HL-60/S4 treated with retinoic acid at 250 ng/mL for 4 days and 3 days (cell line): ENCODE data around the gene TGFB3.
"Not testable (repeated sequence)": the region's sequence is repeated elsewhere in the genome, so short reads cannot be mapped to it uniquely, and the experiment has no call there.

ENCODE experiments used
- in situ Hi-C: fragments of 300-500 bp; cut with MboI; formaldehyde crosslinking; loops from 2 replicates; pipeline ENCODE4 v1.7.0; 2022; ENCODE audit warnings: low sequenced_read_pairs

TGFB3 gene

GRCh38 chr14:75981426-75982265 lies at the start of gene TGFB3:
TGFB3 (minus strand) TSS chr14:75981995; CDS start chr14:75980893, 1,102 bp downstream.
- in situ Hi-C loops = loop anchor here (25.0 kb wide), 1 partner anchor 269 kb away; no protein-coding TSS in a partner anchor

GRCh38 chr14:76024211-76024907 lies 42.6 kb upstream of the TGFB3 start:
- in situ Hi-C loops = no loop called here

DNA sequence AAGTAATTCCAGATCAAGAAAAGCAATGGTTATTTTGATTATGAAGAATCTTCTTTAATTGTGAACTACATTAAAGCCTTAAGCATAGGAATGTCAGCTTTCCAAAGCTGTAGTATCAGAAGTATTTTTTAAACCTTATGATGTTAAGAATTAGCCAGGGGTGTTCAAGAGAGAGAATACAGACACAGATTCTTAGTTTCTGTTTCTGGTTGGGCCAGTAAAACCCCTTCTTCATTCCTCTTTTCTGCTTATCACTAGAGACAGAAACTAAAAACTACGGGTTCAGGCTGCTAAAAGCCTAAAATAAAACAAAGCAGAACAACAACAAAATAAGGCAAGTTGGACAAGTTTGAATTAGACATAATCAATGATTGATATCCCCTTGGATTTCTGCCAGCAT lies 42.0 kb upstream of the TGFB3 start:
- in situ Hi-C loops = no loop called here

GRCh38 chr14:76022991-76023390 lies 41.2 kb upstream of the TGFB3 start:
- in situ Hi-C loops = no loop called here

- in situ Hi-C loops = no loop called here
Measured at GRCh38 chr14:76019676-76020075, 37.9 kb upstream of the TGFB3 start.

- in situ Hi-C loops = no loop called here
Measured at GRCh38 chr14:76015668-76016067, 33.9 kb upstream of the TGFB3 start.

- in situ Hi-C loops = no loop called here
Measured at GRCh38 chr14:76015191-76015590, 33.4 kb upstream of the TGFB3 start.

- in situ Hi-C loops = no loop called here
Measured at GRCh38 chr14:76012354-76012753, 30.6 kb upstream of the TGFB3 start.

GRCh38 chr14:76011930-76012329 lies 30.1 kb upstream of the TGFB3 start:
- in situ Hi-C loops = no loop called here

- in situ Hi-C loops = not testable (repeated sequence)
Measured at GRCh38 chr14:76009627-76010026, 27.8 kb upstream of the TGFB3 start.

- in situ Hi-C loops = no loop called here
Measured at GRCh38 chr14:76007852-76008251, 26.1 kb upstream of the TGFB3 start.

- in situ Hi-C loops = no loop called here
Measured at GRCh38 chr14:76007379-76007778, 25.6 kb upstream of the TGFB3 start.

DNA sequence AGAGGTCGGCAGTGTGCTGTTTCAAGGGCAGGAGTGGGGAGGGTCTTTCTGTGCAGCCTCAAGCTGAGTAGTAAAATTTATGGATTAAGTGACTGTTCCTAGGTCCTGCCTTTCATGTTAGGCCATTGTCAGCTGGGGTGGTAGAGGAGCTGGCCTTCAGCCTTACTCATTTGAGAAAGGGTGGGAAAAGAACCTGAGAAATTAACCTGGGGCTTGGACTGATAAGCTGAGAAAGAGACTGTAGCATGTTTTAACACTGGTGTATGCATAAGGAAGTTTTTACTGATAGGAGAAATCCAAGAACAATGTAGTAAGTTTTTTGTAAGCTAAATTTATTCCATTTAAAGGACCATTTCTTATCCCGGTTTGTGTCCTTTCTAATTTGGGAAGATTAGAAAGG lies 24.5 kb upstream of the TGFB3 start:
- in situ Hi-C loops = no loop called here

DNA sequence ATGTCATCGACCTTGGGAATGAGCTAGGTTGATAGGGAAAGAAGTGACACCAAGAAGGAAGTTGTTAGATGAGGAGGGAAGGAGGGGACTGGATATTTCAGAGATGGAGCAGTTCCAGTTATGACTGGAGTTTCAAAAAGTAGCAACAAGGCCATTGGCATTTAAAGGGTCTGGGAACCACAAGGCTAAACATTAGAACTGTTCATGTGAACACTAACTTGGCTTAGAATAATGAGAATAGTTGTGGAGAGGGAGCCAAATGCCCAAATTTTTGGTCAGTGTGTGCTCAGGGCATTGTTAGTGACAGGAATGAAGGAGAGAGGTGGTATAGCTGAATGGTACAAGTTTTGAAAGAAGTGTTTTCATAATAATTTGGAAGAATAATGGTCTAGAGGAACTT lies 20.6 kb upstream of the TGFB3 start:
- in situ Hi-C loops = no loop called here

DNA sequence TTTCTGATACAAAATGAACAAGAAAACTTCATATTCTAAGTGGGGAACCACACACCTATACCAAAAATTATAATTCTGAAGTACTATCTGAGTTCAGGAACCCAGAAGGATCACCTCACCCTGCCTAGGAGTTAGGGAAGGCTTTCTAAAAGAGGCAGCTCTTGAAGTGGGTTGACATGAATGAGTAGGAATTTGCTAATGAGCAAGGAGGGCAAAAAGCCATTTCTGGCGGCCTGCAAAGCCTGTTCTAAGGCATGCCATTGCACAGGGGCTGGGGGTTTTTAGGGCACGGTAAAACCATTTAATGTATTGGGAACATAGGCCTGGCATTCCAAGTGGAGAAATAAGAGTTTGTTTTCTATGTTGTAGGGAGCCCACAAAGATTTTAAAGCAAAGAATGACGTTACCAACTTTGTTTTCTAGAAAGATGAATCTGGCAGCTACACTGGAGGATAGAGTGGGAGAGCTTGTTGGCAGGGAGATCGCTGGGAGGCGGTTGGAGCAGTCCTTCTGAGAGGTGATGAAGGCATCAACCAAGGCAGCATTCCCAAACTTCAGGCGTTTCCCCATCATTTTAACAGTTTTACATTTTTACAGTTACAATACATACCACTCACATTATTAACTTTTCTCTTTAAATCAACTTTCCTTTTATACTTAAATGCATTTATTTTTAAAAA lies 17.9 kb upstream of the TGFB3 start:
- in situ Hi-C loops = loop anchor here (25.0 kb wide), 1 partner anchor 287 kb away; no protein-coding TSS in a partner anchor

- in situ Hi-C loops = loop anchor here (25.0 kb wide), 1 partner anchor 284 kb away; no protein-coding TSS in a partner anchor
Measured at GRCh38 chr14:75996488-75996887, 14.7 kb upstream of the TGFB3 start.

DNA sequence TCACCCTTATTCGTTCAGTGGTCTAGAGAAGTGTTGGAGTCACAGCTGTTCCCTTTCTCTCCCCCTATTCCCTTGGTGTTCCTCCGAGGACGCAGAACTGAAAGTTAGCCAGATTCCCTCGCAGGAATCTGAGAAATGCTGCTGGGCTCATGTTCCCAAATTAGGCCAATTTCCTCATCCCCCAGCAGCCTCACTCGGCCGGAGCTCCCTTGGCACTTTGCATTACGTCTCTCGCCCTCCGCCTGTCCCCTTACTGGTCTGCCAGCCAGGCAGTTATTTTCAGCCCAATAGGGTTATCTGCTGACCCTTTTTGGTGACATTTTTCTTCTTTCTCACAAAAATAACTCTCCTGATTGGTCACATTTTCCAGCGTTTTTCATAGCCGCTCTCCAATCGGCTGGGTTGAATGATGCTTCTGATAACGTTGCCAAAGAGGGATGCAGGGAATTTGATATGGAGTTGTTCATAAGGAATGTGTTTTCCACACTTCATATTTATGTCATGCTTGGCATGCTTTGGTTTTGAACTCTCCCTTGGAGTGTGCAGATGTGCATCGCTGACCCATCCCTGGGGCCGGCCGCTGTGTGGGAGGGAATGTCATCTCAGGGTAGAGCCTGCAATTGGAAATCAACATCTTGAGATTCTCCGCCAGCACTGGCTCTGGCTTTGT lies 13.7 kb upstream of the TGFB3 start:
- in situ Hi-C loops = loop anchor here (25.0 kb wide), 1 partner anchor 283 kb away; no protein-coding TSS in a partner anchor

DNA sequence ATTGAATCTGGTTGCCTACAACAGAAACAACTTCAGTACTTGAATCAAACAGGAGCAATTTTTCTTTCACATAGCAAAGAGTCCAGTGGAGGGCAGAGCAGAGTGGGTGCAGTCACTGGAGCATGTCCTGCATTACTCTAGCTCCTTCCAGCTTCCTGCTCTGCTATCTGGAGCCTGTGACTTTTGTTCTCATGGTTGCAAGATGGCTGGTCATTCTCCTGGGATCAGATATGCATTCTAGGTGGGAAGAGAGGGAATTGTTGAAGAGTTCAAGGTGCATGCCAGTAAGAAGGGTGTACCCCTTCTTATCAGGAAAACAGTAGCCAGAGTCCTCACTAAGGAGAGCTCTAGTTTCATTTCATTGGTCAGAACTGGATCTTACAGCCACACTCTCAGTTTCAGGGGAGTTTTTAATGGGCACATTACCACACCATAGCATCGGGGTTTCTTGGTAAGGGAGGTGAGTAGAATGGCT lies 11.8 kb upstream of the TGFB3 start:
- in situ Hi-C loops = loop anchor here (25.0 kb wide), 1 partner anchor 281 kb away; no protein-coding TSS in a partner anchor

- in situ Hi-C loops = loop anchor here (25.0 kb wide), 1 partner anchor 279 kb away; no protein-coding TSS in a partner anchor
Measured at GRCh38 chr14:75991753-75992152, 10.0 kb upstream of the TGFB3 start.

DNA sequence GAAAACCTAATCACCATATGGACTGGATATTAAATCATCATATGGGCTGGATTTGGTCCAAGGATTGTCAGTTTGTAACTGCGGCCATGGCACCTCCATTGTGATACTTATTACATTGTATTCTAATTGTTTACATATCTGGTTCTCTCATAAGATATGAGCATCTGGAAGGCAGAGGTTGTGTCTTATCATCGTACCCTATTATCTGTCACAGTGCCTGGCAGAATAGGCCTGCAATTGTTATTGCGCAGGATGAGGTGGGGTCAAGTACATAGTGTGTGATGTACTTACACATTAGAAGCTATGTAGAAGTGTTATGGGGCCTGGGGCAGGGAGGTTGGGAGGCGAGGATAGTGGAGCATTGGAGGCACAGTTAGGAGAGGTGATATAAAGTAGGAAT lies 8.5 kb upstream of the TGFB3 start:
- in situ Hi-C loops = loop anchor here (25.0 kb wide), 1 partner anchor 278 kb away; no protein-coding TSS in a partner anchor
